H1 (cell line): Measurements from ENCODE around the gene CHCHD1. TPM values are rescaled to one million over a fixed set of nuclear protein-coding genes. Genes with fewer than 3 reads are reported as not detected.

Experiments used
- BACH1 ChIP-seq: IDR thresholded peaks from 2 replicates; pipeline ENCODE4 v1.6.1; 2012; ENCODE audit warnings: low read length, improper control_type of control experiment
- CHD2 ChIP-seq: IDR thresholded peaks from 2 replicates; pipeline ENCODE4 v1.6.1; 2012; ENCODE audit warnings: low read length, improper control_type of control experiment
- polyA plus RNA-seq, 7 experiments: library from polyadenylated mRNA; depleted of rRNA in 3 of 7; stranded (reverse) in 5 of 7; unstranded in 2 of 7; fragments of >200 nt in 5 of 7; fragments of 200-250 nt in 2 of 7; gene quantifications; 1 replicate in 5 of 7; 2 replicates in 1 of 7; 4 replicates in 1 of 7; pipeline versions ENCODE4 v1.2.1 to v1.2.3, GENCODE V29; 2011 to 2013; ENCODE audit warnings: missing spikeins in 2 of 7, mixed read lengths in 2 of 7
- total RNA-seq: library from RNA; stranded (reverse); fragmentation: NEBNext Ultra II Directional; extraction: Animal tissue kit (Norgen Biotek cat#: 25700); gene quantifications from 2 replicates; pipeline ENCODE4 v1.2.1, GENCODE V29; 2021

The CHCHD1 gene
- total and polyA plus RNA-seq, 2 of the 8 experiments (the other 6 are each of a cell fraction or from before 2014, with no cell fraction given): 44.9 to 58.1 TPM

DNA sequence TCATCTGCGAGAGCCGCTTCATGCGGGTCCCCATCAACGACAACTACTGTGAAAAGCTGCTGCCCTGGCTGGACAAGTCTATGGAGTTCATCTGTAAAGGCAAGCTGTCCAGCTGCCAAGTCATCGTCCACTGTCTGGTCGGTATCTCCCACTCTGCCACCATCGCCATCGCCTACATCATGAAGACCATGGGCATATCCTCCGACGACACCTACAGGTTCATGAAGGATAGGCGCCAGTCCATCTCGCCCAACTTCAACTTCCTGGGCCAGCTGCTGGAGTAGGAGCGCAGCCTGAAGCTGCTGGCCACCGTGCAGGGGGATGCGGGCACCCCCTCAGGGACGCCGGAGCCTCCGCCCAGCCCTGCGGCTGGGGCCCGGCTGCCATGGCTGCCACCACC is 49.4 kb upstream of the CHCHD1 start (continued):
- TF ChIP-seq CHD2 (no peak), BACH1 (no peak)
